Measurements from ENCODE around the gene GABRR3.

Gene GABRR3

GRCh38 chr3:97938444-97938843 lies 96.7 kb downstream of the GABRR3 start:
- in situ Hi-C loops (cut with HindIII; ENCODE audit: low pct_unique_long_range_greater_than_20kb, low sequenced_read_pairs), result no loop called here
- TF ChIP-seq JUND (IDR thresholded peaks at IDR 0.05; ENCODE audit: low read depth), result no peak
- no peak for DNase-seq (ENCODE audit: low read depth in 1 of 2, low spot score in 1 of 2)

- DNase-seq (ENCODE audit: low read depth in 1 of 2, low spot score in 1 of 2), result no peak
- in situ Hi-C loops (cut with HindIII; ENCODE audit: low pct_unique_long_range_greater_than_20kb, low sequenced_read_pairs), result no loop called here
- TF ChIP-seq JUND (IDR thresholded peaks at IDR 0.05; ENCODE audit: low read depth), result no peak
These were observed 97.9 kb downstream of the GABRR3 start for GRCh38 chr3:97937205-97937604.

- no peak for TF ChIP-seq JUND (IDR thresholded peaks at IDR 0.05; ENCODE audit: low read depth)
- in situ Hi-C loops (cut with HindIII; ENCODE audit: low pct_unique_long_range_greater_than_20kb, low sequenced_read_pairs), result no loop called here
- DNase-seq (ENCODE audit: low read depth in 1 of 2, low spot score in 1 of 2), result no peak
These were observed 99.3 kb downstream of the GABRR3 start for GRCh38 chr3:97935842-97936241.
